GM12872 (cell line): ENCODE data around the gene HMCN1.

Experiments used
- CTCF ChIP-seq: IDR thresholded peaks from 3 replicates; pipeline ENCODE4 v1.5.1; 2011; ENCODE audit warnings: low read depth, mild to moderate bottlenecking, low read length, moderate library complexity; ENCODE audit not compliant: insufficient read depth

Gene HMCN1

DNA sequence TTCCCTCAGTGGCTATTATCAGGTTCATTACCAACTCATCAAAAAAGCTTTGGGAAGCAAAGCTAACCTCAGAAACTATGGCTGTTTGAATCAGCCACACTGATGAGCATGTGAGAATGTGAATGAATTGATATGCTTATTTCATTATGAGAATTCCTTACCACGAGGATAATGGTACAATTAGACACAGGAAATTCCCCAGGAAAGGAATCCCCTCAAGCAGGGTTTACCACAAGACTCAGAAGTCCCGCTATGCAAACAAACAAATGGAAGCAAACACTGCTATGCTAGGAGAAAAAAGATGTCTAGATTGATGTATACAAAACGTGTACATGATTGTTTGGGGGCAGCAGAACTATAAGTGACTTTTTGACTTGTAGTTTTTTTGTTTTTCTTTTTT is 205.0 kb downstream of the HMCN1 start:
- no peak for TF ChIP-seq CTCF

DNA sequence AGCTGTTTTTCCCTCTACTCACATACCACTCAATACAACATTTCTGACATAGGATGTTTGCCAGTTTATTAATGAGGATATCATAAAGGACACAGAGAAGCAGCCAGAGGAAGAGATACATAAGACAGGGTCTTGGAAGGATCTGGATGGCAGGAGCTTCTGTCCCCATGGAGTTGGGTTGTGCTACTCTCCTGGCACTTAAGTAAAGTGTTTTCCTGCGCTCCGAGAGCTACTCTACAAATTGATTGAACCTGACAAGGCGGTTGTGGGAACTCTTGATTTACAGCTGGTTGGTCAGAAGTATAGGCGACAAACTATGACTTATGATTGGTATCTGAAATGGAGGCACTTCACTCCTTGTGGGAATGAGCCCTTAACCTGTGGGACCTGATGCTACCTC is 208.8 kb downstream of the HMCN1 start:
- TF ChIP-seq CTCF: no peak

- no peak for TF ChIP-seq CTCF
These were observed 222.7 kb downstream of the HMCN1 start for GRCh38 chr1:185956881-185957280.

DNA sequence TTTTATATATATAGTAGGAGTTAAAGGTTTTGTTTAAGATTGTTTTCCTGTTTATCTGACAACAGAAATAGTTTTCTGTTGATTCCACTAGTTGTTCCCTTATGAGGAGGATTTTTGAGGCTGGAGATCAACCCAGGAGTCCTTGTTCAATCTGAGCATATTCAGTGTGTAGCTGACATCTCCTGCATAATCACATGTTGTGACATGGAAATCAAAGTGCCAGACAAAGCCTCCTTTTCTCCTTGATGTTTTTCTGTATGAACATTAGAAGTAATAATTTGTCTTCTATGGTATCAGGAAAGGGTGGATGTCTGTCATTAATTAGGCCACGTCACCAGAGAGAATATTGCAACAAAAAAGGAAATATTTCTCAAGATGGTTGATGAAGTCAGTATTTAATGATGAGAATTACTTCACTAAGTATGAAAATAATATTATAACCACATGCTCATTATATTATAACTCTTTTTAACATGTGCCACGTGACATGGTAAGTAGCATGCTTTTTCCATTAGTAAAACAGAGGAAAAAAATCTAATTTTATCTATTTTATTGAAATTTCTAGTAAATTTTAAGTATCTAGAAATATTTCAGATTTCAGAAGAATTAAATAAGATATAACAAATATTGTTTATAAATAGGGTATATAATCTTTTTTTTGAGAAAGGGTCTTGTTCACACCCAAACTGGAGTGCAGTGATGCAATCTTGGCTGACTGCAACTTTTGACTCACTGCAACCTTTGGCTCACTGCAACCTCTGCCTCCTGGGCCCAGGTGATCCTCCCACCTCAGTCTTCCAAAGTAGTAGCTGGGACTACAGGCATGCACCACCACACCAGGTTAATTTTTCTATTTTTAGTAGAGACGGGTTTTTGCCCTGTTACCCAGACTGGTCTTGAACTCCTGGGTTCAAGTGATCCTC is 223.5 kb downstream of the HMCN1 start:
- TF ChIP-seq CTCF: no peak

- TF ChIP-seq CTCF: no peak
These were observed 226.5 kb downstream of the HMCN1 start for GRCh38 chr1:185960422-185961321.

DNA sequence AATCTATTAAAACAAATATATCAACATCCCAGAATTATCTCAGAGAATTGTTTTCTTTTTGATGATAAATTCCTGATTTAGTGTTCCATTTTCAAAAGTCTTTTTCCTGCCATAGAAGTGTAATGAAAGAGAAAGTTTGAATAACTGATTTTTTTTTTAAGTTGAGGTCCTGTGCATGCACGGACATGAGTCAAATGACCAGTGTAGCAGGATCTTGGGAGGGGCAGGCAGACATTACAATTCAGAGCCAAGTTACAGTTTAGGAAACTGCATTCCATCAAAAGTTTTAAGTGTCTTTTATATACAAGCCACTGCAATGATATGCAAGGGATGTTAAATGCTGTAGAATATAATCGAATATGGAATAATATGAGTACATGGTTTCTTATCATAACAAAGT is 227.5 kb downstream of the HMCN1 start:
- no peak for TF ChIP-seq CTCF

- no peak for TF ChIP-seq CTCF
These were observed 230.8 kb downstream of the HMCN1 start for GRCh38 chr1:185964946-185965345.
